ENCODE data around the gene KCNJ5. TPM values are rescaled to one million over a fixed set of nuclear protein-coding genes. Genes with fewer than 3 reads are reported as not detected.

KCNJ5 gene
- total RNA-seq, 1 experiment from 2014 or later = 0.17 TPM

- intact Hi-C loops (cut with micrococcal nuclease) = loop anchor here (5.0 kb wide), 1 partner anchor 444 kb away; no protein-coding TSS in a partner anchor
- Histone ChIP-seq H3K4me2 (ENCODE audit: low read length) (no peak overlapping the region), H4K20me1 (ENCODE audit: insufficient read depth) (no peaks in the 10 kb centered on the region), H3K79me2 (ENCODE audit: insufficient read depth, low read length) (no peaks in the 10 kb centered on the region), H3K4me1 (ENCODE audit: control insufficient read depth in 1 of 2, insufficient read depth in 2 of 2, low read length in 2 of 2) (peaks cover 9 to 18% of the 10 kb centered on the region in 2 experiments; a peak in 3 of 4 replicates), H3K36me3 (ENCODE audit: control insufficient read depth in 1 of 2, insufficient read depth in 2 of 2, low read length in 2 of 2) (no peaks in the 10 kb centered on the region), H3K9me3 (ENCODE audit: control insufficient read depth in 1 of 2, insufficient read depth in 1 of 2, low read depth in 1 of 2, low read length in 2 of 2) (no peaks in the 10 kb centered on the region), H3K9ac (ENCODE audit: low read length) (no peak overlapping the region), H3K9me2 (ENCODE audit: insufficient read depth) (no peaks in the 10 kb centered on the region), H3K4me3 (replicated peaks in 1 of 2; ENCODE audit: low read depth in 1 of 2, low read length in 2 of 2) (no peak overlapping the region), H2AFZ (ENCODE audit: low read depth, low read length, poor library complexity, severe bottlenecking) (no peak overlapping the region), H3K27me3 (ENCODE audit: insufficient read depth, low read length) (no peaks in the 10 kb centered on the region), H3K27ac (ENCODE audit: low read depth, low read length) (no peak overlapping the region)
- POLR2A ChIA-PET = no interaction called here
- CTCF ChIA-PET = interaction anchor here (1.0 to 5.7 kb wide), 3 partner anchors 17 to 69 kb away, joined by 3 to 213 read pairs (median 55); no protein-coding TSS in a partner anchor
- TF ChIP-seq RAD21 (IDR thresholded peaks at IDR 0.05; ENCODE audit: low read depth) (no peak), POLR2A (IDR thresholded peaks at IDR 0.05; ENCODE audit: borderline replicate concordance, extremely low read depth, insufficient read depth, insufficient read length) (no peak), ATF3 (IDR thresholded peaks at IDR 0.05) (no peak), CTCF (IDR thresholded peaks at IDR 0.05 in 2 of 3, conservative IDR thresholded peaks at IDR 0.05 in 1 of 3; ENCODE audit: borderline replicate concordance in 1 of 3, insufficient read depth in 1 of 3, low read depth in 2 of 3, low read length in 2 of 3) (no peak), SIN3A (IDR thresholded peaks at IDR 0.05; ENCODE audit: low read depth) (no peak), ELF1 (IDR thresholded peaks at IDR 0.05; ENCODE audit: borderline replicate concordance, low read depth) (no peak), MAX (IDR thresholded peaks at IDR 0.05) (no peak), ZFX (IDR thresholded peaks at IDR 0.05) (no peak), POLR2AphosphoS5 (IDR thresholded peaks at IDR 0.05; ENCODE audit: low read depth, low read length) (no peak)
- DNase-seq (ENCODE audit: low read depth, low spot score) (no peak), ATAC-seq (no peak)
- RAD21 ChIA-PET (ENCODE audit: low non-redundant PET in 1 of 2, low total read pairs in 2 of 2, uncharacterized antibody in 2 of 2, unreplicated experiment in 2 of 2) = no interaction called here
- no TSS peak for BruUV-seq (replicated peaks)
Observed at GRCh38 chr11:128888034-128888985, 2.8 kb upstream of the KCNJ5 start.
